Keratinocyte (primary cell): ENCODE results near the gene OR6C2. TPM values are rescaled to one million over a fixed set of nuclear protein-coding genes. Genes with fewer than 3 reads are reported as not detected.

Experiments
- DNase-seq: peaks from one replicate; pipeline ENCODE4 v3.0.0-alpha.2; 2011; ENCODE audit warnings: low read depth, missing footprints, low spot score
- FAIRE-seq: peaks from 2 replicates; lab custom pipeline; 2011; peaks lifted over from hg19 to GRCh38; lab: Jason Lieb, UNC
- H2AFZ ChIP-seq: 2 replicates; pipeline ENCODE4 v1.6.0; 2012; ENCODE audit warnings: low read length, control low read depth, inconsistent platforms; ENCODE audit not compliant: control insufficient read depth
- H3K27ac ChIP-seq: 2 replicates; pipeline ENCODE4 v1.5.1; 2011; ENCODE audit warnings: low read length; ENCODE audit not compliant: control insufficient read depth, insufficient read depth
- H3K27me3 ChIP-seq: 3 replicates; pipeline ENCODE4 v1.6.0; 2011; ENCODE audit warnings: low read length; ENCODE audit not compliant: control insufficient read depth, insufficient read depth; ENCODE audit errors: extremely low read depth
- H3K36me3 ChIP-seq, 2 experiments: 2 replicates in 1 of 2; 3 replicates in 1 of 2; pipeline ENCODE4 v1.5.1; 2011; ENCODE audit warnings: low read length in 2 of 2, mild to moderate bottlenecking in 1 of 2; ENCODE audit not compliant: control insufficient read depth in 2 of 2, insufficient read depth in 2 of 2; ENCODE audit errors: extremely low read depth in 1 of 2
- H3K4me1 ChIP-seq: 3 replicates; pipeline ENCODE4 v1.5.1; 2011; ENCODE audit warnings: low read length; ENCODE audit not compliant: control insufficient read depth, insufficient read depth; ENCODE audit errors: extremely low read depth
- H3K4me2 ChIP-seq: 3 replicates; pipeline ENCODE4 v1.6.0; 2011; ENCODE audit warnings: low read depth, low read length; ENCODE audit not compliant: control insufficient read depth, insufficient read depth; ENCODE audit errors: extremely low read depth
- H3K4me3 ChIP-seq, 3 experiments: fragments of 200-600 bp in 1 of 3; sonication (generic) in 1 of 3; 2 replicates in 2 of 3; 3 replicates in 1 of 3; pipeline ENCODE4 v1.5.1; 2011 to 2016; ENCODE audit warnings: low read length in 3 of 3, mild to moderate bottlenecking in 3 of 3, control low read depth in 2 of 3, inconsistent platforms in 1 of 3, low read depth in 1 of 3, mixed read lengths in 1 of 3, mixed run types in 1 of 3, moderate library complexity in 1 of 3; ENCODE audit not compliant: control insufficient read depth in 2 of 3, insufficient read depth in 2 of 3; ENCODE audit errors: extremely low read depth in 1 of 3
- H3K79me2 ChIP-seq: 2 replicates; pipeline ENCODE4 v1.6.0; 2012; ENCODE audit warnings: low read length; ENCODE audit not compliant: control insufficient read depth, insufficient read depth
- H3K9ac ChIP-seq: 3 replicates; pipeline ENCODE4 v1.6.0; 2011; ENCODE audit warnings: low read length; ENCODE audit not compliant: control insufficient read depth, insufficient read depth; ENCODE audit errors: extremely low read depth
- H3K9me1 ChIP-seq: 3 replicates; pipeline ENCODE4 v1.6.0; 2011; ENCODE audit warnings: low read length; ENCODE audit not compliant: control insufficient read depth, insufficient read depth; ENCODE audit errors: extremely low read depth
- H3K9me3 ChIP-seq: 2 replicates; pipeline ENCODE4 v1.5.1; 2012; ENCODE audit warnings: low read depth, low read length; ENCODE audit not compliant: control insufficient read depth
- H4K20me1 ChIP-seq: 3 replicates; pipeline ENCODE4 v1.6.0; 2011; ENCODE audit warnings: low read length; ENCODE audit not compliant: control insufficient read depth, insufficient read depth; ENCODE audit errors: extremely low read depth
- EZH2 ChIP-seq: IDR thresholded peaks from one replicate; pipeline ENCODE4 v1.6.1; 2012; ENCODE audit warnings: inconsistent platforms, mild to moderate bottlenecking, low read length, moderate library complexity
- dilution Hi-C: fragments of 300-500 bp; cut with MboI; formaldehyde crosslinking; loops from one replicate; pipeline ENCODE4 v1.7.0; 2020; ENCODE audit warnings: low sequenced_read_pairs; ENCODE audit not compliant: extremely low pct_ligation_motif_present
- polyA plus RNA-seq, 5 experiments: library from polyadenylated mRNA; depleted of rRNA in 3 of 5; stranded (reverse) in 3 of 5; stranded (forward) in 1 of 5; unstranded in 1 of 5; fragments of >200 nt; gene quantifications; 1 replicate in 1 of 5; 2 replicates in 3 of 5; 3 replicates in 1 of 5; pipeline versions ENCODE4 v1.2.1 to v1.2.3, GENCODE V29; 2011 to 2012; ENCODE audit warnings: missing spikeins in 2 of 5, low read depth in 1 of 5, low replicate concordance in 1 of 5
- TF ChIP-seq, protein P1 (sequence below), 3 experiments: IDR thresholded peaks in 1 of 3; conservative IDR thresholded peaks in 1 of 3; optimal IDR thresholded peaks in 1 of 3; 2 replicates in 2 of 3; 3 replicates in 1 of 3; pipeline versions ENCODE3 to v1.5.1; 2011; ENCODE audit warnings: low read length in 3 of 3, mild to moderate bottlenecking in 3 of 3, moderate library complexity in 2 of 3, control low read depth in 1 of 3, inconsistent platforms in 1 of 3; ENCODE audit not compliant: insufficient read depth in 2 of 3; ENCODE audit errors: extremely low read depth in 1 of 3

The OR6C2 gene
- polyA plus RNA-seq, 1 donor (not counting 4 experiments of a cell fraction or from before 2014, with no cell fraction given), result not detected

DNA sequence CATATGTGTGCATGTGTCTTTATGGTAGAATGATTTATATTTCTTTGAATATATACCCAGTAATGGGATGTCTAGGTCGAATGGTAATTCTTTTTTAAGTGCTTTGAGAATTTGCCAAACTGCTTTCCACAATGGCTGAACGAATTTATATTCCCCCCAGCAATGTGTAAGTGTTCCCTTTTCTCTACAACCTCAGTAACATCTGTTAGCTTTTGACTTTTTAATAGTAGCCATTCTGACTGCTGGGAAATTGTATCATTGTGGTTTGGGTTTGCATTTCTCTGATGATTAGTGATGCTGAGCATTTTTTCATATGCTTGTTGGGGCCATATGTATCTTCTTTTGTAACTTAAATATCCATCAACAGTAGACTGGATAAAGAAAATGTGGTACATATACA is 57.7 kb downstream of the OR6C2 start:
- H3K9me1 ChIP-seq, result no peaks in the 10 kb centered on the region
- dilution Hi-C loops, result no loop called here
- no peaks in the 10 kb centered on the region for H3K9me3 ChIP-seq
- no peaks in the 10 kb centered on the region for H4K20me1 ChIP-seq
- H3K4me3 ChIP-seq, result no peak overlapping the region
- DNase-seq, result no peak
- TF ChIP-seq, protein P1, sequence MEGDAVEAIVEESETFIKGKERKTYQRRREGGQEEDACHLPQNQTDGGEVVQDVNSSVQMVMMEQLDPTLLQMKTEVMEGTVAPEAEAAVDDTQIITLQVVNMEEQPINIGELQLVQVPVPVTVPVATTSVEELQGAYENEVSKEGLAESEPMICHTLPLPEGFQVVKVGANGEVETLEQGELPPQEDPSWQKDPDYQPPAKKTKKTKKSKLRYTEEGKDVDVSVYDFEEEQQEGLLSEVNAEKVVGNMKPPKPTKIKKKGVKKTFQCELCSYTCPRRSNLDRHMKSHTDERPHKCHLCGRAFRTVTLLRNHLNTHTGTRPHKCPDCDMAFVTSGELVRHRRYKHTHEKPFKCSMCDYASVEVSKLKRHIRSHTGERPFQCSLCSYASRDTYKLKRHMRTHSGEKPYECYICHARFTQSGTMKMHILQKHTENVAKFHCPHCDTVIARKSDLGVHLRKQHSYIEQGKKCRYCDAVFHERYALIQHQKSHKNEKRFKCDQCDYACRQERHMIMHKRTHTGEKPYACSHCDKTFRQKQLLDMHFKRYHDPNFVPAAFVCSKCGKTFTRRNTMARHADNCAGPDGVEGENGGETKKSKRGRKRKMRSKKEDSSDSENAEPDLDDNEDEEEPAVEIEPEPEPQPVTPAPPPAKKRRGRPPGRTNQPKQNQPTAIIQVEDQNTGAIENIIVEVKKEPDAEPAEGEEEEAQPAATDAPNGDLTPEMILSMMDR (optimal IDR thresholded peaks at IDR 0.05 in 1 of 3, IDR thresholded peaks at IDR 0.05 in 1 of 3, conservative IDR thresholded peaks at IDR 0.05 in 1 of 3; ENCODE audit: extremely low read depth in 1 of 3, insufficient read depth in 2 of 3, low read length in 3 of 3), result no peak
- TF ChIP-seq EZH2, result no peak
- H3K27me3 ChIP-seq, result no peaks in the 10 kb centered on the region
- H3K79me2 ChIP-seq, result no peaks in the 10 kb centered on the region
- H3K9ac ChIP-seq, result no peak overlapping the region
- H2AFZ ChIP-seq, result no peak overlapping the region
- no peaks in the 10 kb centered on the region for H3K36me3 ChIP-seq
- no peak for FAIRE-seq
- H3K4me2 ChIP-seq, result no peak overlapping the region
- H3K4me1 ChIP-seq, result no peaks in the 10 kb centered on the region
- H3K27ac ChIP-seq, result no peak overlapping the region

Other genes with a start within 250 kb of the OR6C2 start
- gene OR10A7, start 223.1 kb upstream of the OR6C2 start, polyA plus RNA-seq, result not detected in 3 replicates
- not detected in 3 replicates for gene OR6C74, start 199.5 kb upstream of the OR6C2 start, polyA plus RNA-seq
- gene OR6C6, start 147.5 kb upstream of the OR6C2 start, polyA plus RNA-seq, result not detected in 3 replicates
- gene OR6C1, start 129.7 kb upstream of the OR6C2 start, polyA plus RNA-seq, result not detected in 3 replicates
- not detected in 3 replicates for gene OR6C3, start 113.3 kb upstream of the OR6C2 start, polyA plus RNA-seq
- gene OR6C75, start 81.1 kb upstream of the OR6C2 start, polyA plus RNA-seq, result not detected in 3 replicates
- not detected in 3 replicates for gene OR6C65, start 43.5 kb upstream of the OR6C2 start, polyA plus RNA-seq
- not detected in 3 replicates for gene OR6C76, start 17.8 kb upstream of the OR6C2 start, polyA plus RNA-seq
- not detected in 3 replicates for gene OR6C70, start 26.1 kb downstream of the OR6C2 start, polyA plus RNA-seq
- gene OR6C68, start 48.3 kb downstream of the OR6C2 start, polyA plus RNA-seq, result not detected in 3 replicates
- gene OR6C4, start 105.5 kb downstream of the OR6C2 start, polyA plus RNA-seq, result not detected in 3 replicates
- not detected in 3 replicates for gene OR2AP1, start 128.4 kb downstream of the OR6C2 start, polyA plus RNA-seq
- not detected in 3 replicates for gene OR10P1, start 192.8 kb downstream of the OR6C2 start, polyA plus RNA-seq